GM19455 (cell line): Measurements from ENCODE around the gene GSC2.
A peak's percentile ranks its signal among the peaks of the same experiment; 100 is the strongest.

Experiments
- ATAC-seq: cut with Tn5 transposase; IDR thresholded peaks from one replicate; pipeline ENCODE4 v1.9.1; 2021; ENCODE audit not compliant: unreplicated experiment

GSC2 gene

GRCh38 chr22:19121631-19122142, 28.4 kb downstream of the GSC2 start:
- peak; percentile 25 for ATAC-seq

- ATAC-seq = no peak
Measured at GRCh38 chr22:19120829-19121630, 29.1 kb downstream of the GSC2 start.

GRCh38 chr22:19119949-19120348, 30.1 kb downstream of the GSC2 start:
- no peak for ATAC-seq

GRCh38 chr22:19118329-19118880, 31.7 kb downstream of the GSC2 start:
- ATAC-seq = no peak

GRCh38 chr22:19117111-19117512, 33.0 kb downstream of the GSC2 start:
- no peak for ATAC-seq

- ATAC-seq = no peak
Measured at GRCh38 chr22:19115628-19116027, 34.5 kb downstream of the GSC2 start.

- no peak for ATAC-seq
Measured at GRCh38 chr22:19114984-19115552, 35.0 kb downstream of the GSC2 start.

- no peak for ATAC-seq
Measured at GRCh38 chr22:19113429-19113828, 36.7 kb downstream of the GSC2 start.

GRCh38 chr22:19111584-19111983, 38.5 kb downstream of the GSC2 start:
- ATAC-seq = no peak

- ATAC-seq = no peak
Measured at GRCh38 chr22:19111140-19111539, 39.0 kb downstream of the GSC2 start.

- ATAC-seq = no peak
Measured at GRCh38 chr22:19110646-19111045, 39.4 kb downstream of the GSC2 start.

- ATAC-seq = no peak
Measured at GRCh38 chr22:19110064-19110458, 40.0 kb downstream of the GSC2 start.

- ATAC-seq = peak; percentile 79
Measured at GRCh38 chr22:19109198-19110063, 40.7 kb downstream of the GSC2 start.

- ATAC-seq = no peak
Measured at GRCh38 chr22:19108807-19109197, 41.3 kb downstream of the GSC2 start.

GRCh38 chr22:19107730-19108074, 42.4 kb downstream of the GSC2 start:
- ATAC-seq = no peak

GRCh38 chr22:19106886-19107729, 43.0 kb downstream of the GSC2 start:
- no peak for ATAC-seq

- ATAC-seq = no peak
Measured at GRCh38 chr22:19105867-19106802, 44.0 kb downstream of the GSC2 start.

- no peak for ATAC-seq
Measured at GRCh38 chr22:19105456-19105855, 44.6 kb downstream of the GSC2 start.
